Right lobe of liver (tissue), 6 donors: Measurements from ENCODE around the gene AIPL1. TPM values are rescaled to one million over a fixed set of nuclear protein-coding genes. Genes with fewer than 3 reads are reported as not detected.

Source experiments
- ATAC-seq, 4 donors: fragments of 200-7000 bp; cut with Tn5 transposase; one replicate each; pipeline ENCODE4 v1.9.1; 2020; ENCODE audit warnings: mild to moderate bottlenecking in 4 of 4, moderate library complexity in 4 of 4
- DNase-seq, 3 donors: peaks; one replicate each; pipeline ENCODE4 v3.0.0-alpha.2; 2020
- H3K27ac ChIP-seq, 3 donors: fragments of 200-600 bp; one replicate each; pipeline ENCODE4 v1.8.0; 2022
- H3K27me3 ChIP-seq, 2 donors: fragments of 200-600 bp; one replicate each; pipeline ENCODE4 v1.8.0; 2022
- H3K36me3 ChIP-seq, 4 donors: fragments of 200-600 bp; sonication (generic) in 1 of 4; one replicate each; pipeline versions ENCODE4 v1.5.1 to v1.8.0; 2017 to 2022; ENCODE audit warnings: control low read depth in 1 of 4
- H3K4me1 ChIP-seq, 4 donors: fragments of 200-600 bp; sonication (generic) in 1 of 4; one replicate each; pipeline versions ENCODE4 v1.5.1 to v1.8.0; 2017 to 2022; ENCODE audit warnings: control low read depth in 1 of 4
- H3K4me3 ChIP-seq, 3 donors: fragments of 200-600 bp; one replicate each; pipeline ENCODE4 v1.8.0; 2022
- H3K9me3 ChIP-seq, 4 donors: fragments of 200-600 bp; sonication (generic) in 1 of 4; one replicate each; pipeline versions ENCODE4 v1.5.1 to v1.8.0; 2017 to 2022; ENCODE audit warnings: control low read depth in 1 of 4
- CTCF ChIP-seq, 4 donors: fragments of 200-600 bp in 3 of 4; fragments of 450-650 bp in 1 of 4; IDR thresholded peaks; one replicate each; pipeline versions ENCODE4 v1.5.1 to v1.8.0; 2016 to 2022; ENCODE audit warnings: antibody characterized with exemption in 4 of 4, mild to moderate bottlenecking in 2 of 4
- POLR2A ChIP-seq: fragments of 450-650 bp; IDR thresholded peaks from one replicate; pipeline ENCODE4 v1.6.1; 2017; ENCODE audit warnings: antibody characterized with exemption, mild to moderate bottlenecking
- WGBS: methylation state at CpG from one replicate; pipeline ENCODE4 v1.1.6; 2018; ENCODE audit warnings: low coverage, low lambda C conversion rate; ENCODE audit not compliant: insufficient coverage; ENCODE audit errors: missing lambda C conversion rate; 5-methylcytosine and 5-hydroxymethylcytosine counted together
- intact Hi-C, 2 donors: fragments of 100-400 bp; cut with DNase I; formaldehyde crosslinking; loops; one replicate each; pipeline versions ENCODE4 v1.11.2 to v1.14.1; 2022
- total RNA-seq, 6 experiments: library from RNA; depleted of rRNA in 2 of 6; stranded (reverse); fragments of >200 nt in 2 of 6; fragmentation: NEBNext Ultra II Directional in 3 of 6; extraction: Animal tissue kit (Norgen Biotek cat#: 25700) in 3 of 6; gene quantifications; one replicate each; pipeline versions ENCODE4 v1.1.0 to v1.2.4, GENCODE V29; 2016 to 2023
- donor health status: DM: no; HTN: yes; CAD: no.
- donor health status: DM: no; HTN: no; CAD: no.
- donor health status: DM: no; HTN: no; CAD: no.
- donor health status: DM: no; HTN: yes; CAD: no.
- donor health status: DM: no; HTN: yes; CAD: no.

Gene AIPL1
- total RNA-seq, 6 experiments from 2014 or later: not detected

GRCh38 chr17:6426356-6427101 lies 8.4 kb downstream of the AIPL1 start:
- TF ChIP-seq CTCF (IDR thresholded peaks at IDR 0.05) (no peak), POLR2A (no peak)
- H3K4me1 ChIP-seq: no peaks in the 10 kb centered on the region
- H3K27ac ChIP-seq: no peak overlapping the region
- H3K9me3 ChIP-seq: no peaks in the 10 kb centered on the region
- WGBS: 81% methylated on average over 14 of the region's 25 CpGs
- ATAC-seq (no peak), DNase-seq (no peak)
- no peaks in the 10 kb centered on the region for H3K27me3 ChIP-seq
- no peak overlapping the region for H3K4me3 ChIP-seq
- no peaks in the 10 kb centered on the region for H3K36me3 ChIP-seq
- intact Hi-C loops: loop anchor here in 1 of 2 donors (5.0 kb wide), 1 partner anchor 839 kb away; no protein-coding TSS in a partner anchor

GRCh38 chr17:6425407-6425806 lies 9.5 kb downstream of the AIPL1 start:
- DNase-seq: no peak
- no peak overlapping the region for H3K27ac ChIP-seq
- no peaks in the 10 kb centered on the region for H3K36me3 ChIP-seq
- WGBS: 37% methylated on average over 2 of the region's 18 CpGs
- no peaks in the 10 kb centered on the region for H3K27me3 ChIP-seq
- H3K4me3 ChIP-seq: no peak overlapping the region
- no peak for ATAC-seq
- no peaks in the 10 kb centered on the region for H3K4me1 ChIP-seq
- intact Hi-C loops: loop anchor here in 1 of 2 donors (5.0 kb wide), 1 partner anchor 838 kb away; no protein-coding TSS in a partner anchor
- TF ChIP-seq CTCF (IDR thresholded peaks at IDR 0.05): no peak
- no peak for TF ChIP-seq POLR2A
- no peaks in the 10 kb centered on the region for H3K9me3 ChIP-seq

- Histone ChIP-seq H3K4me1 (no peaks in the 10 kb centered on the region), H3K9me3 (no peaks in the 10 kb centered on the region), H3K27me3 (no peaks in the 10 kb centered on the region), H3K4me3 (no peak overlapping the region), H3K36me3 (no peaks in the 10 kb centered on the region), H3K27ac (no peak overlapping the region)
- TF ChIP-seq CTCF (IDR thresholded peaks at IDR 0.05): no peak
- no peak for TF ChIP-seq POLR2A
- DNase-seq (no peak), ATAC-seq (no peak)
- WGBS: 69% methylated on average over 7 of the region's 14 CpGs
- intact Hi-C loops: loop anchor here (5.0 kb wide), 2 partner anchors 827 to 837 kb away; no protein-coding TSS in a partner anchor
These were observed 11.0 kb downstream of the AIPL1 start for GRCh38 chr17:6423931-6424330.

- Histone ChIP-seq H3K27ac (no peak overlapping the region), H3K4me1 (no peaks in the 10 kb centered on the region), H3K27me3 (no peaks in the 10 kb centered on the region), H3K36me3 (no peaks in the 10 kb centered on the region), H3K4me3 (no peak overlapping the region), H3K9me3 (no peaks in the 10 kb centered on the region)
- intact Hi-C loops: loop anchor here (5.0 kb wide), 2 partner anchors 825 to 835 kb away; no protein-coding TSS in a partner anchor
- 39% methylated on average over 8 of the region's 13 CpGs for WGBS
- no peak for TF ChIP-seq CTCF (IDR thresholded peaks at IDR 0.05)
- no peak for TF ChIP-seq POLR2A
- DNase-seq (no peak), ATAC-seq (no peak)
These were observed 12.2 kb downstream of the AIPL1 start for GRCh38 chr17:6422654-6423241.
